KBM-7 (cell line): Measurements from ENCODE around the gene MYL3.

Source experiments
- DNase-seq: peaks from one replicate; pipeline ENCODE4 v3.0.0-alpha.2; 2015
- in situ Hi-C: fragments of 300-500 bp; cut with MboI; formaldehyde crosslinking; loops from 2 replicates; pipeline ENCODE4 v1.14.3; 2020; ENCODE audit warnings: low sequenced_read_pairs, low pct_unique_long_range_greater_than_20kb, mixed read lengths

The MYL3 gene

DNA sequence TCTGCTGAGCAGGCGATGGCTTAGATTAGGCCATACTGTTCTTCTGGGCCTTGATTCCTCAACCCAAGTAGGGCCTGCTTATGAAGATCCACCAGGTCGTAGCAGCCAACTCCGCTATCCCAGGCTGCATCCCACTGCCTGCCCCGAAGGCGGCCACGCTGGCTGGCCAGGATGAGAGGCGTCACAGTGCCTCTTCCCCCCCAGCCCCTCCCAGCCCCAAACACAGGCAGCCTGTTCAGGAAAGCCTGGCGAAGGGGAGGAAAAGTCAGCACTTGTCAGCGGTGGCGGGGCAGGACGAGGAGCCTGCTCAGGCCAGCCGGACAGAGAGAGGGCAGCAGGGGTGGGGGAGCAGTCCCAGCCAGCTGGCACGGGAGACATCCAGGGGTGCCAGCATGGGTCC is 25.5 kb upstream of the MYL3 start:
- DNase-seq, result no peak

DNA sequence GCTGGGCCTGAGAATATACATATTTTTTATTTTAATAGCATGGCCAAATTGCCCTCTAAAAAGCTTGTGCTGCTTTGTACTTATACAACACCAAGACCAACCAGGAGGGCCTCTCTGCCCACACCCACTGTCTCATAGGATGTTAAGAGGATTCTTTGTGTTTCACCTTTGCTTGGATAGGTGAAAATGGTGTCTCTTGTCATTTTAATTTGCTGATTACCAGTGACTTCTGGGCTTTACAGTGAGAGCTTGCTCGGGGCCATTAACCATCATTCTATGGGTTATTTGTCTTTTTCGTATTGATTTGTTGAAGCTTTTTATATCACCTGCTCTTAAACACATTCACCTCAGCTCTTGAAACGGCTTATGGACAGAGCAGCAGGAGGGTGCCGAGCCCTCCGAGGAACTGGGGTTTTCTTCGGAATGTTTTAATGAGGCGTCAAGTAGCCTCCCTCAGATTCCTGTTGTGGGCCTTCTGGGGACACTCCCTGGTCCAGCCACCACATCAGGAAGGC is 24.8 kb upstream of the MYL3 start:
- in situ Hi-C loops, result no loop called here
- DNase-seq, result no peak

More for the DNA sequence above, 25.5 kb upstream of the MYL3 start:
- in situ Hi-C loops, result no loop called here

DNA sequence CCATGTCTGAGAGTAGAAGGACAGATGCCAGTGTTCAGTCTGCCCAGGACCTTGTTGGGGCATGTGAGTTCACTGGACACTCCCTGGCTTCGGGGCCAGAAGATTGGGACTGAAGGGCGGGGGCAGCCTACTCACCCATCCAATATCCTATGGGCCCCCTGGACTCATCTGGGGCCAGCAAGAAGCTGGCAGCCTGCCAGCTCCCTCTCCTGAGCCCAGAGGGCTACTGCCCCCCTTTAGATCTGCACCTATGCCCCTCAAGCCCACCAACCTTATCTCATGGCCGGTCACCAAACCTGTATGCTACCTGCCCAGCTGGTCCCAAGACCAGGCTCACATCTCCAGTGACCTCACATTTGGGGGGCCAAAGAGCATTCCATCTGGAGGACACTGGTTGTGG is 22.4 kb upstream of the MYL3 start:
- in situ Hi-C loops, result no loop called here
- DNase-seq, result no peak

DNA sequence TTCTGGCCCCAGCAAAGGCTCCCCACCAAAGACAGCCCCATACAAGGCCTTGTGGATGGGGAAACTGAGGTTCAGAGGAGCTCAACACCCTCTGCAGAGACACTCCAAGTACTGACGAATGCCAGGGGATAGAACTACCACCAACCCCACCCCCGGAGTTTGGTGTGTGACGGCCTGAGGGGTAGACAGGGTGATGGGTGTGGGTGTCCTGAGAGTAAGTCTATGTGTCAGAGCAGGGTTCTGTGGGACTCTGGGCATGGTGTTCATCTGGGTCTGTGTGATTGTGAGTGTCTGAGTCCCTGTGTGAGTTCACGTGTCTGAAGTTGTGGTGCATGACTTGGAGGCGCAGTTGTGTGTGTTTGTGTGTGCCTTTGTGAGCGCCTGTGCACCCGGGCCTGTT is 21.7 kb upstream of the MYL3 start:
- no peak for DNase-seq
- in situ Hi-C loops, result no loop called here

DNA sequence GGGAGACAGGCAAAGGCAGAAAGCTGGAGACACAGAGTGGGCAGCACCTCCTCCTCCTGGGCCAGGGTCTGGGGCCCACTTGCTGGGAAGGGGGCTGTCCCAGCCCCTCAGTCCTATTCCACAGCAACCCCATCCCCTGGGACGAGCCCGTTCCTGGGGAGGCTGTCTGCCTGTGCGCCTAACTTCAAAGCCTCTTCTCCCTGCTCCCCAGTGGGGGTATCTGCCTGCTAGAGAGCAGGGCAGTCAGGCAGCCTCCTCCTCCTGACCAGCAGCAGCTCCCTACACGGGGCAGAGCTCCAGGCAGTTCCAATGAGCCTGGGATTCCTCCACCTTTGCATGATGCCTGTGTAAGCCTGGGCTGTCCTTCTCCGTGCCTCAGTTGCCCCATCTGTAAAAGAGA is 21.2 kb upstream of the MYL3 start:
- in situ Hi-C loops, result no loop called here
- DNase-seq, result no peak

DNA sequence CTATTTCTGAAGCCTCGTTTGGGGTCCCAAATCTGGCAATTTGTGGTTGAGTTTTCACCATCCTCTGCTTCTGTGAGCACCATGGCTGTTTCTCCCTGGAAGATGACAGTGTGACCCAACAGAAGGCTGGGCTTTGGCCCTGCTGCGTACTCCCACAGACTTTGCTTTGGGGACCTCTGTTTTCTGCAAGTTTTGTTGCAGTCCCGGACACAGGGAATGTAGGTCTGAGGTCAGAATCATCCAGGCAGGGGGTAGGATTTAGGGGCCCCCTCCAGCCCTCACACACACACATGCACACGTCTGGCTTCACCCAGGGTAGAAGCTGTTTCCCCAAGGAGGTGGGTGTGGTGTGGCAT is 20.6 kb upstream of the MYL3 start:
- in situ Hi-C loops, result no loop called here
- DNase-seq, result no peak

DNA sequence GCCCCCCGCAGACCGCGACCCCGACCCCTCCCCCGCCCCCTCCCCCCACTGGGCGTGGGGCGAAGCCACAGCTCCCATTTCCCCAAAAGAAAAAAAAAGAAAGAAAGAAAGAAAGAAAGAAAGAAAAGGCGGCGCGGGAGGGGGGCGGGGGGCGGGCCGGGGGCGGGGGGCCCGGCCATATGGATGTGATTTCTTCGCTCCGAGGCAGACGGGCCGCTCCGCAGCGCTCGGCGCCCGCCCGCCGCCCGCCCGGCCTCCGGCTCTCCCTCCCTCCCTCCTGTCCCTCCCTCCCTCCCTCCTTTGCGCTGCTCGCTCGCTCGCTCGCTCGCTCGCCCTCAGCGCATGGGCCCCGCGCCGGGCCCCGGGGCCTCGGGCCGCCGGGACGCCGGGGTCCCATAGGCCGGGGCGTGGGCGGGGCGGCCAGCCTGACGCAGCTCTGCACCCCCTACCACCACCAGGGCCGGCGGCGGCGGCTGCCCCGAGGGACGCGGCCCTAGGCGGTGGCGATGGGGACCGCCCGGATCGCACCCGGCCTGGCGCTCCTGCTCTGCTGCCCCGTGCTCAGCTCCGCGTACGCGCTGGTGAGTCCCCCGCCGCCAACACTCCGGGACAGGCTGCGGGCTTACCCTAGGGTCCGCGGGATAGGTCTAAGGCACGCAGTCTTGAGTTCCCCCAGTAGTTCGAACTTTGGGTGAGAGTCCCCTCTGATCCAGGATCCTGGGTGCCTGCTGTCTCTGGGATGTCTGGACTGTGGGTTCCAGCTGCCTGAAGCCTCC is 20.0 kb upstream of the MYL3 start:
- in situ Hi-C loops, result no loop called here
- no peak for DNase-seq

DNA sequence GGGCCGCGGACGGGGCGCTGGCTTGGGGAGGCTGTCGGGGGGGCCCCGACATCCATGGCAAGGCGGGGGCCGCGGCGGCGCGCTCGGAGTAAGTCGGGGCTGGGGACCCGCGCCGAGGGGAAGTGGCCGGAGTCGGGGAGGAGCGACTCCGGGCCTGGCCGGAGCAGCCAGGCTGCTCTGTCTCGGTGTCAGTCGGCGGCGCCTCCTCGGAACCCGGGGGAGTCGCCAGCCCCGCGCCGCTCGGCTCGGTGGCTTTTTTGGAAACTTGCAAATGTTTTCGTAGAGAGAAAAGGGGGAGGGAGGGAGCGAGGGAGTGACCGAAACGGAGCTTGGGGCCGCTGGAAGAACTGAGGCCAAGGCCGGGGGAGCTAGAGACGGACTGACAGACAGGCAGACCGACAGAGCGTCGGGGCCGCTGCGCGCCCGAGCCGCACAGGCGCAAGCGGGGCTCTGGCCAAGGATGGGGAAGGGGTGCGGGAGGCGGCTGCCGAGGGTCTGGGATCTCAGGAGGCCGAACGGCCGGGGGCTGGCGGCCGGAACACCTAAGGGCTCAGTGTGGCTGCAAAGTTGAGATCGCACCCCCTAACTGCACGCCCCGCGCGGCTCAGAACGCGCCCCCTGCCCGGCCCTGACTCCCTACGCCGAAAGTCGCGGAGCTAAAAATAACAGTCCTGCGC is 19.3 kb upstream of the MYL3 start:
- peak; percentile 42 for DNase-seq
- in situ Hi-C loops, result no loop called here

DNA sequence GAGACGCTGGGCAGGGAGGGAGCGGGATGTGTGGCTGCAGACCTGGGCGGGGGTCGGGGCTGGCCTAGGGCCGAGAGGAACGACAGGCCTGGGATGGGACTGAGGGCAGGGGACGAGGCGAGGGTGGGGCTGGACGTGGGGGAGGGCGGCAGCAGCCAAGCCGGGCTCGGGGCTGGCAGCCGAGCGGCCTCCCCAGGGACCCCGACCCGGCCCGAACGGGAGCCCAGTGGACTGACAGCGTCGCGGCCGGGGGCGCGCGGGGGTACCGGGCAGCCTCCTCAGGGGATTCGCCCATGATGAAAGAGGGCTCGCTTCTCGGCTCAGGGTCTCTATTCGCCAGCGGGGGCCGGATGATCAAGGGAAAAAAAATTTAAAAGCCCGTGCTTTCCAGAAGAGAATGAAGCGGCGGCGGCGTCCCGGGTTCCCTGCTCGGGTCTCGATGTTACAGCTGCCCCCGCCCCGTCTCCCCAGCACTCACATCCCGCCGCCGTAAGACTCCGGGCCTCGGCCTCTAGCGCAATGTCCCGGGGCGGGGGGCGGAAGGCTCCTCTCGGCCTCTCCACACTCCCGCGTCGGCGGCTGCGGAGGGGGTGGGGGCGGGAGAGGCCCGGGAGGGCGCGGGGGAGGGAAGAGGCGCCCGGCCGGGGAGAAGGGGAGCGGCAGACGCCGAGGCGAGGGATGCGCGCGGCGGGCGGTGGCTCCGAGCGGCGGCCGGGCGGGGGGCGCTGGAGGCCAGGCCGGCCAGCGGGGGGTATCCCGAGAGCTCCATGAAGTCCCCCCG is 18.5 kb upstream of the MYL3 start:
- in situ Hi-C loops, result no loop called here
- no peak for DNase-seq

DNA sequence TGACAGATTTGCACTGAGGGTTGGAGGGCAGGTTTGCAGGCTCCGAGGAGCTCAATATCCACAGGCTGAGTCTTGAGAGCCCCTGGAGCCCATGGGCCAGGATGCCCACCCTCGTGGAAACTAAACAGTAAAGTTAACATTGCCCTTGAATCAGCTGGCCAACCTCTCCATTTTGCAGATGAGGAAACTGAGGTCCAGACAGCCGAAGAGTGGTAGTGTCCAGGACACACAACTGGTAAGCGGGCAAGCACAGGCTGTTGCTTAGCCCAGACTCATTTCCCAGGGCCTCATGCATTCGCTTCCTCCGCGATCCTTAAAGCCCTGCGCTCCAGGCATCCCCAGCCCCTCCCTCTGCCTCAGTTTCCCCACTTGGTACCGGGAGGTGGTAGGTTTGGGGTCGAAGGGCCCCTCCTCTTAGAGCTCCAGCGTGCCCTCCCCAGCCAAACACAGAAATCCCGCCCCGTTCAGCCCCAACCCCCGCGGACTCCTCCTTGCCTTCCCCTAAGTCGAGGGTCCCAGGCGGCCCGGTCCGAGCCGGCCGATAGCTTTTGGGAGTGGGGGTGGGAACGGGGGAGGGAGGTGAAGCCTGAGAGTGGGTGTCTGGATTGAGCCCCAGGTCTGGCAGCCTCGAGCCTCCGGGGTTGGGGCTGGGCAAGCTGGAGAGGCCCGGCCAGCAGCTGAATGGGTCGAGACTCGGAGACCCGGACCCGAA is 17.8 kb upstream of the MYL3 start:
- in situ Hi-C loops, result no loop called here
- no peak for DNase-seq

DNA sequence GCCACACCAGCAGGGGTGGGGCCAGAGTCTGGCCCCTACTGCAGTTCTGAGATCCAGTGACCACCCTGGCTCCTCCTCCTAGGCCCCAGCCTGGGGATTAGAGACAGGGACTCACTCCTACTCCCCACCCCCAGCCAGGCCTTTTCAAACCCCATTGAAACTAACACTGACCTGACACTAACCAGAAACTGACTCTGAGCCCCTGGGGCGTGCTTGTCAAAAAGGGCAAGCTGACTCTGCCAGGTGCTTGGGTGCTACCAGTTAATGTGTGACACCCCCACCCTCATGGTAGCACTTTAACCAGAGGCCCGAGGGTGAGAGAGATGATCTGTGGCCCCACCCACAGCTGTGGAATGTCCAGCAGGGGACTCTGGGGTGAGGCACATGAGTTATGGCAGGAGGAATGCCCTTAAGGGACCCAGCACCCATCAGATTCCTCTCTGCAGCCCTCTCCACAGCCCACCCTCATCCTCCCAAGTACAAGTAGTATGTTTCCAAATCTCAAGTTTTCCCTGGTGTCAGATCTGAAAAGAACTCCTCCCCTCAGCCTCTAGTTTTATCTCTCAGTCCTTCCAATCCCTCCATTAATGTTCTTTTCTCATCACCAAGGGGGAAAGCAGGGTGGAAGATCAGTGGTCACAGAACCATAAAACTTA is 15.7 kb upstream of the MYL3 start:
- DNase-seq, result no peak
- in situ Hi-C loops, result no loop called here

DNA sequence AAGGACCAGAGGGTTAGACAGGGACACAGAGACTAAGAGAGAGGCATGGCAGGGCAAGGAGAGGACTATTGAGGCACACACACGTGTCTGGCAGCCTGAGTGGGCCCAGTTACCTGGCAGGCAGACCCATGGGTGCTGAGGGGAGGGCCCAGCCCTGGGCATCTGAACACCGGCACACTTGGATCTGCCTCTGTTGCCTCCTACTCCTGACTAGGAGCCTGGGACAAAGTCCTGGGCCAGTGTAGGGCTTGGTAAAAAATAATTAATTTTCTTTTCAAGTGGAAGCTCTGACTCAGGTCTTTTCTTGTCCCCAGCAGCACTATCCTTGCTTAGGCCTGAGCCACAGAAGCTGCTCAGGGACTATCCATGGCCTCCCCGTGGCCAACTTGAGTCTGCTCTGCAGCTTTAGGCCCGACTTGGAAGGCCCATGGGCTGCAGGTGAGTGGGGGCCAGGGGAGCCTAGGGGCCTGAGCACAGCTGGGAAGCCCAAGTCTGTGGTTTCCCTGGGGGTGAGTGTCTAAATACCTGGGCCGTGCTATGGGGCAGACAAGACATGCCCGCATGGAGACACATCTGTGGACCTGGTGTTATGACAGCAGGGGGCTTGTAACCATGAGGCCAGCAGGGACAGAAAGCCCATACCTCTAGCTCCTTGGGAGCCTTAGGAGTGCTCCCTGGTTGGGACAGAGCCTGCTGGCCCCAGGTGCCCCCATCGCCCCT is 14.3 kb upstream of the MYL3 start, which contains the start of gene PTH1R:
Gene PTH1R (plus strand): TSS at position 316 of the 720 bp plus-strand sequence. CDS start 5,839 bp downstream, outside the sequence.
- in situ Hi-C loops, result no loop called here
- no peak for DNase-seq

DNA sequence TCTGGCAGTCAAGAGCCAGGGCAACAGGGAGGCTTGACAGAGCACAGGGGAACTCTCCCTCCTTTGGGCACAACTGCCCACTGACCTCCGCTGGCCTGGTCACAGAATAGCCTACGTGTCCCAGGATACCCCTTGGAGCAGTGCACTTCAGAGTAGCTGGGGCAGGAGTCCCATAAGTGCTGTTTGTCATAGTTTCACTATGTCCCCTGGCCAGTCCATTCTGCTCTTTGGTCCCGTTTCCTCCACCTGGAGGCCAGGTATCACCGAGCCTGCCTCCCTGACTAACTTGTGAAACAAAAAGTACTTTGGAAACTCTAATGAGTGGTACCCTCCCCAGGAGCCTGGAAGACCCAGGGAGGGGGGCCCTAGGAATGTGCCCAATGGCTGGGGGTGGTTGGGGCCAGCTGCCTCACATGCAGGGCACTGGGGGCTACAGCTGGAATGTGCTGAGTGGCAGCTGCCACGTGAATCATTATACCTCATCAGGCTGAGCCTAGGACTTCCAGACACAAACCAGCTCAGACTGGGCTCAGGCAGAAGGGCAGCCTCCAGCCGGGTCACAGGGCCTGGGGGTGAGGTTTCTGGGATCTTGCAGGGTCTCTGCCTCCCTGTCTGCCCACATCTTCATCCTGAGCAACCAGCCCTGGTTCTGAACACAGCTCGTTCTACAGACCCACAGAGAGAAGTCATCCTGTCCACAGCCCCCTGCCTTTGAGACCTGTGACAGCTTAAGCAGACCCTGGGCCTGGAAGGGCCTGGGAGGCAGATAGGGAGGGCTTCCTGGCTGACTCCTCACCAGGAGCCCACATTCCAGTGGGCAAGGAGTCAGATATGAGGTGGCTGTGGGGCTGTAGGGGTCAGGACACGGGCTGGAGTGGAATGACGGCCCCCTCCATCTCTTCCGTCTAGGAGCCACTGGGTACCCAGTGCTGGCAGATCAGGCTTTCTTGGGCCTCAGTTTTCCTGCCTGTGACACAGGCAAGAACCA is 13.4 kb upstream of the MYL3 start:
- DNase-seq, result no peak
- in situ Hi-C loops, result no loop called here

DNA sequence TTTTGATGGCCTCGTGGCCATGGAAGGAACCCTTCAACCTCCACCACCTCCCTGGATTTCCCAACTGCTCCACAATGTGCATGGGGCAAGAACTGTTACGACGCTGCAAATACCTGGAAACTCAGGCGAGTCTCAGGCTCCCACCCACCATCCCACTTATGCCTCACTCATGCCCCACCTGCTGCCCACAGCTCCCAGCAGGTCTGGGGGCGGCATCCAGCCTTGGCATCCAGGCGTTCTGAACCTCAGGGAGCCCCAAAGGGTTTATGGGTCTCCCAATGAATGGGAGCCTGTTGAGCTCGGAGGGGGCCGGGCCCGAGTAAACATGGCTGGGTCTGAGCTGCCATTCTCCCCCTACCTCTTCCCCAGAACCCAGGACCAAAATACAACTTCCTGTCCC is 12.3 kb upstream of the MYL3 start:
- in situ Hi-C loops, result no loop called here
- no peak for DNase-seq

DNA sequence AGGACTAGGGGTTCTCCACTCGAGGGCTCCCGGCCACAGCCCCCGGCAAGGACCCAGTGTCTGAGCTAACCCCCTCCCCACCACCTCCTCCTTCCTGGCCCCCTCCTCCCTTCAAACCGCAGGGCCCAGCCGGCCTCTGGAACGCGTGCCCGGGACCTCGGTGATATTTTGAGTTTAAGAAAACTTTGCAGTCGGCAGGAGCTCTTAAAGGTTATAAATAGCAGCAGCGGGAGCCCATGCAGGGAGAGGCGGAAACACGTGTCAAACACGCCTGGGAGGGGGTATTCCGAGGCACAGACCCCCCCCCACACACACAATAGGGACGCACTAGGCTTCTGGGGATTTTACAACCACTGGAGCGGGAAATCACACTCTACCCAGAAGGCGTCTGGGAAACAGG is 11.2 kb upstream of the MYL3 start:
- in situ Hi-C loops, result no loop called here
- DNase-seq, result peak; percentile 59

DNA sequence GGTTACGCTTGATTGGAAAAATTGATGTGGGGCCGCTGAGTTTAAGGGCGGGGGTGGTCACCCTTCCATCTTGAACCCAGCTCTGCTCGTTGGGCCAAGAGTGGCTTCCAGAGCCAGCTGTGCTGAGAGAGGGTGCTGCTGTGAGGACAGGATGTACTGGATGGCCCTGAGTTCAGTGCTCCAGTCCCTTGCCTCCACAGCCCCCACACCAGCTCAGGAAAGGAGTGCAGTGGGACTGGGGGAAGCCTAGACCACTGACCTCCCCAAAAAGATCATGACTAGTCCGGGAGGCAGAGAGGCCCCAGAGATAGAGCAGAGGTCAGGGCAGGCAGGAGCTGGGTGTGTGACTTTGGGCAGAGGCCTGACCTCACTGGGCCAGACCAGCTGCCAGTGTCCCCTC is 10.3 kb upstream of the MYL3 start:
- in situ Hi-C loops, result no loop called here
- DNase-seq, result no peak

DNA sequence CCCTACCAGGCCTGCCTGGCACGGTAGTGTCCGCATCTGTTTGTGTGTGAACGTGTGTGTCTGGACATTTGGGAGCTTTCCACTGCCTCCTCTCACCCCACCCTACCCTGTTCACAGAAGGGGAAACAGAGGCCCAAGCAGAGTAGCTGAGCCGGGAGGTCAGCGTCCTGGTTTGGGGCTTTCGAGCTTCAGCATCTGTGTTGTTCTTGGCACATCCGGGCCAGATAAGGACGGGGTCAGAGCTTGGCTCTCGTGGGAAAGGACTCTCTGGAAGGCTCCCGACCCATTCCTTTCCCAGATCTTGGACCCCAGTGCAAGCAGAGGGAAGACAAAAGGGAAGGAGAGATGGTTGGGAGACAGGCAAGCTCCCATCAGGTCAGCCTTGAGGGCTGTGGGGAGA is 8.0 kb upstream of the MYL3 start:
- in situ Hi-C loops, result no loop called here
- no peak for DNase-seq
